Measurements from ENCODE around the gene MRPL37.

Gene MRPL37

DNA sequence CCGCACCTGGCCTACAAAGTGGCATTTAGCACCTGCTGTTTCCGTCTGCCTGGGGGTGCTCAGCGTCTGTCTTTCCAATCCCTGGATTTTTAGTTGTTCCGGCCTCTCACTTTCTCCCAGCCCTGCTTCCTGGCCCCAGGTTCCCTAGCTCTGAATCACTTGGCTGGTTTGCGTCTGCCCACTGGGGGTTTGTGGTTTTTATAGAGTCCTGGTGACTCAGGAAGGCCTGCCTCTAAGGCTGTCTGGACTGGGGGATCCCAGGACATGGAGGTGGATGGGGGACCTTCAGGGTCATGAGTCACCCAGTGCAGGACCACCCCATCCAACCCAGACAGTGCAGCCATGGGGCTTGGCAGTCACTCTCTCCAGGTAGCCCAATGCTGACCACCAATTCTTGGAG is 53.5 kb downstream of the MRPL37 start:
- H3K9ac ChIP-seq (ENCODE audit: low read length): no peak overlapping the region
- H3K27ac ChIP-seq (ENCODE audit: low read length): no peak overlapping the region
- no peak for TF ChIP-seq EZH2phosphoT487 (IDR thresholded peaks at IDR 0.05; ENCODE audit: low read depth)
- TF ChIP-seq, protein P1, sequence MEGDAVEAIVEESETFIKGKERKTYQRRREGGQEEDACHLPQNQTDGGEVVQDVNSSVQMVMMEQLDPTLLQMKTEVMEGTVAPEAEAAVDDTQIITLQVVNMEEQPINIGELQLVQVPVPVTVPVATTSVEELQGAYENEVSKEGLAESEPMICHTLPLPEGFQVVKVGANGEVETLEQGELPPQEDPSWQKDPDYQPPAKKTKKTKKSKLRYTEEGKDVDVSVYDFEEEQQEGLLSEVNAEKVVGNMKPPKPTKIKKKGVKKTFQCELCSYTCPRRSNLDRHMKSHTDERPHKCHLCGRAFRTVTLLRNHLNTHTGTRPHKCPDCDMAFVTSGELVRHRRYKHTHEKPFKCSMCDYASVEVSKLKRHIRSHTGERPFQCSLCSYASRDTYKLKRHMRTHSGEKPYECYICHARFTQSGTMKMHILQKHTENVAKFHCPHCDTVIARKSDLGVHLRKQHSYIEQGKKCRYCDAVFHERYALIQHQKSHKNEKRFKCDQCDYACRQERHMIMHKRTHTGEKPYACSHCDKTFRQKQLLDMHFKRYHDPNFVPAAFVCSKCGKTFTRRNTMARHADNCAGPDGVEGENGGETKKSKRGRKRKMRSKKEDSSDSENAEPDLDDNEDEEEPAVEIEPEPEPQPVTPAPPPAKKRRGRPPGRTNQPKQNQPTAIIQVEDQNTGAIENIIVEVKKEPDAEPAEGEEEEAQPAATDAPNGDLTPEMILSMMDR (IDR thresholded peaks at IDR 0.05; ENCODE audit: low read depth, low read length): no peak
- H3K4me2 ChIP-seq (ENCODE audit: low read length): no peak overlapping the region
- no peaks in the 10 kb centered on the region for H4K20me1 ChIP-seq (ENCODE audit: insufficient read depth, low read length)
- H3K4me3 ChIP-seq (ENCODE audit: low read length): no peak overlapping the region
- no peaks in the 10 kb centered on the region for H3K79me2 ChIP-seq (ENCODE audit: low read length)
- H3K4me1 ChIP-seq (ENCODE audit: low read length): no peaks in the 10 kb centered on the region
- H3K9me3 ChIP-seq (ENCODE audit: insufficient read depth, low read length): no peaks in the 10 kb centered on the region
- no peak overlapping the region for H2AFZ ChIP-seq (ENCODE audit: low read depth, low read length)
- no peaks in the 10 kb centered on the region for H3K27me3 ChIP-seq (ENCODE audit: low read depth, low read length)
- H3K36me3 ChIP-seq (replicated peaks; ENCODE audit: low read depth, low read length): no peaks in the 10 kb centered on the region

DNA sequence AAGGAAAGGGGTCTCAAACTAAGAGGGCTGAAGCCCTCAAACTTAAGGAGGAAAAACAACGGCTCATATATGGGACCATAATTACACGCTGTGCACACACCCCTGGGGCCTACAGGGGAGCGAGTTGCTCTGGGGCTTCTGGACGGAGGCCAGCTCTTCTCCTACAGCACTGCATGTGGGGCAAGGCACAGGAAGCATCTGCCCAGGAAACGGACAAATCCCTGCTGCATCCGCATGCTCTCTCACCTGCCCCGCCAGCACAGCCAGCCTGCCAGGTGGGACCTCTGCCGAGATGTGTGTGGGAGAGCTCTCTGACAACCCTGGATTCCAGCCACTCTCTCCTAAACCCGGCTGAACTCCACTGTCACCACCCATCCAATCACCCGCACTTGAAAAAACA is 54.1 kb downstream of the MRPL37 start:
- TF ChIP-seq, protein P1 (IDR thresholded peaks at IDR 0.05; ENCODE audit: low read depth, low read length): no peak
- TF ChIP-seq EZH2phosphoT487 (IDR thresholded peaks at IDR 0.05; ENCODE audit: low read depth): no peak
- Histone ChIP-seq H4K20me1 (ENCODE audit: insufficient read depth, low read length) (no peaks in the 10 kb centered on the region), H3K4me1 (ENCODE audit: low read length) (no peaks in the 10 kb centered on the region), H3K4me2 (ENCODE audit: low read length) (no peak overlapping the region), H3K27ac (ENCODE audit: low read length) (no peak overlapping the region), H3K4me3 (ENCODE audit: low read length) (no peak overlapping the region), H3K27me3 (ENCODE audit: low read depth, low read length) (no peaks in the 10 kb centered on the region), H3K9me3 (ENCODE audit: insufficient read depth, low read length) (no peaks in the 10 kb centered on the region), H3K9ac (ENCODE audit: low read length) (no peak overlapping the region), H2AFZ (ENCODE audit: low read depth, low read length) (no peak overlapping the region), H3K79me2 (ENCODE audit: low read length) (no peaks in the 10 kb centered on the region), H3K36me3 (replicated peaks; ENCODE audit: low read depth, low read length) (no peaks in the 10 kb centered on the region)

DNA sequence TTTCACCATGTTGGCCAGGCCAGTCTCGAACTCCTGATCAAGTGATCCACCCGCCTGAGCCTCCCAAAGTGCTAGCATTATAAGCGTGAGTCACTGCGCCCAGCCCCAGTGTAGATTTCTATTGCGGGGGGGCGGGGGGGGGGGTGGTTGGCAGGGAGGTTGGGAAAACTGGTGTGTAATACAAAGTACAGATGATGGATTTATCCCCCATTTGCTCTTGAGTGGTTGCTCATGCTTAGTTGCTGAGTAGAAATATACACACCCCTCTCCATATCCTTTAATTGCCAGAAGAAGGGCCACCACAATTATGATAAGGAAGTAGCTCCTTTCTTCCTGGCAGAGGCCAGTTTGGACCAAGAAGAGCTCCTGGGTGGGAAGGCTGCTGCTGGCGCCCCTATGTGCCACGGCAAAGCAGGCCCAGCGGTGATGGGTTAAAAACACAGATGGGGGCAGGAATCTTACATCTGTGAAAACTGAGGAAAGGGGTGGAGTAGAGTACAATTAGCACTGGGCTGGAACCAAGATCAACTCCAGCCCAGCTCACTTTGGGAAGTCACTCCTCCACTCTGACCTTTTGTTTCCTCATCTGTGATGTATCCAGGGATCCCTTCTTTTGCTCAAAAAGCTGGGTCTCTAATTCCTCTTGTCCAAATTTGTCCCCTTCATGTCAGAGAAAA is 55.2 kb downstream of the MRPL37 start:
- no peaks in the 10 kb centered on the region for H3K36me3 ChIP-seq (replicated peaks; ENCODE audit: low read depth, low read length)
- no peaks in the 10 kb centered on the region for H3K4me1 ChIP-seq (ENCODE audit: low read length)
- no peaks in the 10 kb centered on the region for H3K27me3 ChIP-seq (ENCODE audit: low read depth, low read length)
- H4K20me1 ChIP-seq (ENCODE audit: insufficient read depth, low read length): no peaks in the 10 kb centered on the region
- H3K4me2 ChIP-seq (ENCODE audit: low read length): no peak overlapping the region
- no peak overlapping the region for H3K4me3 ChIP-seq (ENCODE audit: low read length)
- TF ChIP-seq EZH2phosphoT487 (IDR thresholded peaks at IDR 0.05; ENCODE audit: low read depth): no peak
- TF ChIP-seq, protein P1 (IDR thresholded peaks at IDR 0.05; ENCODE audit: low read depth, low read length): no peak
- H3K79me2 ChIP-seq (ENCODE audit: low read length): no peaks in the 10 kb centered on the region
- no peak overlapping the region for H3K9ac ChIP-seq (ENCODE audit: low read length)
- H2AFZ ChIP-seq (ENCODE audit: low read depth, low read length): no peak overlapping the region
- H3K9me3 ChIP-seq (ENCODE audit: insufficient read depth, low read length): no peaks in the 10 kb centered on the region
- H3K27ac ChIP-seq (ENCODE audit: low read length): no peak overlapping the region

DNA sequence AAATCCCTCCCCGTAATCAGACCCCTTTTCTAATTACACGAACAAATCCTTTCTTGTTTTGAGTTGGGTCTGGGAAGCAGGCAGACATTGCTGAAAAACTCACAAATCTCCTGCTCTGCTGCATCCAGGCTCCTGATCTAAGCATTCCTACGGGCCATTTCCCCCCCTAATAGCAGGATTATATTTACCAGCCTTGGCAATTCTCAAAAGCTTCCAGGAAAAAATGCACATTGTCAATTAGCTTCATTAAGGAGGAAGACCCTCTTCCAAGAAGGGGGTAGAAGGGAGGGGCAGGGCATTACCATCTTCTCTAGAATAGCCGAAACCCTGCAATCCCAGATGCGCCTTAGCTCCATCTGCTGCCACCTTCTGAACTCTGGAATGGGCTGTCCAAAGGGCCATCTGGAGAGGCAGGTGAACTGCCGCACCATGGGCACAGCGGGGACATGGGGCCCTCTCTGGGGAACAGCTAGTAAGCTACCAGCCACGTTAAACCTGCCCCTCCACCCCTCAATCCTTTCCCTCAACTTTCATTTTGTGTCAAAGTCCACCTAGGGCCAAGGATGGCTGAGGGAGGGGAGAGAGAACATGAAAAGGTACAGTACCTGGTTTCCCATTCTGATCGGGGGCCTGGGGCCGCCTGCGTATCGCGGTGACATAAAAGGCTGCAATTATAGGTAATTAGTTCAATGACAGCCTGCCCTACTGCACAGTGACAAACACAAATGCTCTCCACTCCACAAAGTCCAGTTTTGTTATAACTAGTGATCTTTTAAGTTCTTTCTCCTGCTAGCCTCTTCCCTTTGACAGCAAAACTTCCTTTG is 56.8 kb downstream of the MRPL37 start:
- H3K9ac ChIP-seq (ENCODE audit: low read length): no peak overlapping the region
- no peak for TF ChIP-seq EZH2phosphoT487 (IDR thresholded peaks at IDR 0.05; ENCODE audit: low read depth)
- TF ChIP-seq, protein P1 (IDR thresholded peaks at IDR 0.05; ENCODE audit: low read depth, low read length): no peak
- no peaks in the 10 kb centered on the region for H3K4me1 ChIP-seq (ENCODE audit: low read length)
- H3K9me3 ChIP-seq (ENCODE audit: insufficient read depth, low read length): no peaks in the 10 kb centered on the region
- no peaks in the 10 kb centered on the region for H4K20me1 ChIP-seq (ENCODE audit: insufficient read depth, low read length)
- H3K27ac ChIP-seq (ENCODE audit: low read length): no peak overlapping the region
- no peaks in the 10 kb centered on the region for H3K27me3 ChIP-seq (ENCODE audit: low read depth, low read length)
- no peaks in the 10 kb centered on the region for H3K79me2 ChIP-seq (ENCODE audit: low read length)
- no peak overlapping the region for H3K4me2 ChIP-seq (ENCODE audit: low read length)
- H2AFZ ChIP-seq (ENCODE audit: low read depth, low read length): no peak overlapping the region
- H3K36me3 ChIP-seq (replicated peaks; ENCODE audit: low read depth, low read length): no peaks in the 10 kb centered on the region
- no peak overlapping the region for H3K4me3 ChIP-seq (ENCODE audit: low read length)

All from OCI-LY3 (cell line).